ENCODE data around the gene CZIB.
"Not testable (repeated sequence)": the region's sequence is repeated elsewhere in the genome, so short reads cannot be mapped to it uniquely, and the experiment has no call there.

CZIB gene

DNA sequence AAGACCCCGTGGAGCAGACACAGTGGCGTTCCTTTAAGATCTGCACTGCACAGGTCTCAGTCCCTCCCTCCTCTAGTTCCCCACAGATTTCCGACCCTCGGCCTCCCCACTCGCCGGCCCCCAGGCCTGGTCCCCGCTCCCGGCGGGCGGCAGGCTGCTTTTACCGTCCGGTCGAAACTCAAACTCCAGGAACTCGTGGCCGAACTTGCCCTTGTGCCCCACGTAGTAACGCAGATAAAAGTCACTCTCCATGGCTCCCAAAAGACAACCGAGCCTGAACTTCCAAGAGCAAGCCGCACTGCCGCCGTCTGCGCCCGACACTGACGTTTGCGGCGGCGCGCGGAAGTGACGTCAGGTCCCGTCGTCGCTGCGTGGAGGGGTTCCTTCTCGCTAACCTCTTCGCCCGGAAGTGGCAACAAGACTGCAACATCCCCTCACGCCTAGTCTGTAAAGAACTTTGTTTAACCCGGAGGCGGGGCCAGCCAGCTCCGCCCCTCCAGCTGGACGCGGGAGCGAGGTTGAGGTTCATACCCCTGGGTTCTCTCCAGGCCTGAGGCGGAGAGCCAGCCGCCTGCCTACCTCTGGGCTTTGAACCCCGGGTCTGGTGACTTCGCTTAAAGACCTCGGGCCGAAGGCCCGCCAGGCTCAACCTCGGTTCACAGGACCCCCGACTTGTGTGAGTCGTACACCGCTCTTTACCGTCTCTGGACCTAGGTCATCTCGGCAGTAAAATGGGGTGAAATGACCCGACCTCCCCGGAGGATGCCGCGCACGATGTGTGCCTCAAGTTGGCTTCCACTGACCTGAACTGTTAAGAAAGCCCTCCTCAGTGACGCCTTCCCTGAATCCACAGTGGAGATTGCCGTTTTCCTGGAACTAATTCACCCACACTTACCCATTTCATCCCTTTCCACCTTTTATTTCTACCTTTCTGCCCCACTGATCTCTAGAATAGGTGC lies 18.0 kb upstream of the CZIB start, which contains the start of gene MAGOH:
Gene MAGOH (minus strand): TSS at position 322 of the 959 bp plus-strand sequence. CDS start 70 bp downstream, at position 252.
- DNase-seq (ENCODE audit: low spot score): peak; percentile 99

DNA sequence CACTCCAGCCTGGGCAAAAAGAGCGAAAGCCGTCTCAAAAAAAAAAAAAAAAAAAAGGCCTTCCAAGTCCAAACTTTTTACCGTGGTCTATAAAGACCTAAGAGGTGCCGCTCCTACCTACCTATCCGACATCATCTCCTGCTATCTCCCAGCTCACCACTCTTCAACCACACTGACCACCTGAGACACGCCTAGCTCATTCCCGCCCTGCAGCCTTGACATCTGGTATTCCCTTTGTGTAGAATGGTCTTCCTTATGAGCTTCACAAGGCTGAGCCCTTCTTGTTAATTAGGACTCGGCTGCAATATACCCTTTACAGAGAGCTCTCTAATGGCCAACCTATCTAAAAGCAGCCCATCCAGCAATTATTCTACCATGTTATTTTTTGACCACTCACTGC lies 17.2 kb upstream of the CZIB start:
- no peak for DNase-seq (ENCODE audit: low spot score)

DNA sequence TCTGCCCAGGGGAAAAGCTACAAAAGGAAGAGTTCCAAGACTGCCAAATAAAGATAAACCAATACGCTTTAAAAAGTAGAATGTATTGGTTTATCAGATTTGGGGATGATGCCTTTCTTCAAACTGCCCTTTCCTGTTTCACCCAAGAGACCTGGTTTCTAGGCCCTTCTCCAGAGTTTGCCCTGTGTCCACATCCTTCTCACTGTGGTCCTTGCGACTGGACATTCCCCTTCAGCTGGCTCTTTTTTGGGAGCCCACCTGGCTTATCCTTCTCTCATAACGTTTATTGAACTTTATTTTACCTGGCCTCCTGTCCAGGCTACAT lies 490 bp upstream of the CZIB start:
- no peak for DNase-seq (ENCODE audit: low spot score)

DNA sequence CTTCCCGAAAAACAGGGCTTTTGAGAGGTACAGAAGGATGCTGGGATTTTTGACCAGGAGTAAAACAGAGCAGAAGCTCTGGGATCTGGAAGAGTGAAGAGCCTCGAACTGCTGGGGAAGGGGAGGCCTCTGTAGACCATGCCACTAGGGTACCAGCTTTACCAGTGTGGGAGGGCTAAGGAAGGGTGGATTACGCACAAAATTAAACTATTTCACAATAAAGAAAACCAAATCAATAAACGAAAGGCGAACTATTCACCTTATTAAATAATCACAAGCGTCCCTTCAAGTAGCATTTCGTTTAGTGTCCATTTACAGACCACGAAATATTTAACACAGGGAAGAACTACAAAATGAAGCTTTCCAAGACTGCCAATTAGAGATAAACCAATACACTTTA lies 723 bp downstream of the CZIB start:
- no peak for DNase-seq (ENCODE audit: low spot score)

DNA sequence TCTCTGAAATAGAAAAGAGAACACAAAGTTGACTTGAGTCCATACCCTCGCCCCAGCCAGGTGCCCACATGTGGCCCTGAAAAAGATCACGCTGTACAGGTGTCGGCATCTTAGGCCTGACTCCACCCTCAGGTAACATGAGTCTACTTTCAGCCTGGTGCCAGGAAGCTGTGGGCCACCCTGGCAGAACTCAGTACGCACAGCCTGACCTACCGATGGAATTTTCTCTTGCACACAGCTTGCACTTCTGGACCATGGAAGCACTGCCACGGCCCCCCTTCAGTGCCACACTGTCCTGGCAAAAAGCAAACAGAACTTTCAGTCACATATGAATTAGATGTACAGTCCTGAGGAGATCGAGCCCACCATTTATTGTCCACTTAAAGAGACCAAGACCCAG lies 2.2 kb downstream of the CZIB start:
- no peak for DNase-seq (ENCODE audit: low spot score)

DNA sequence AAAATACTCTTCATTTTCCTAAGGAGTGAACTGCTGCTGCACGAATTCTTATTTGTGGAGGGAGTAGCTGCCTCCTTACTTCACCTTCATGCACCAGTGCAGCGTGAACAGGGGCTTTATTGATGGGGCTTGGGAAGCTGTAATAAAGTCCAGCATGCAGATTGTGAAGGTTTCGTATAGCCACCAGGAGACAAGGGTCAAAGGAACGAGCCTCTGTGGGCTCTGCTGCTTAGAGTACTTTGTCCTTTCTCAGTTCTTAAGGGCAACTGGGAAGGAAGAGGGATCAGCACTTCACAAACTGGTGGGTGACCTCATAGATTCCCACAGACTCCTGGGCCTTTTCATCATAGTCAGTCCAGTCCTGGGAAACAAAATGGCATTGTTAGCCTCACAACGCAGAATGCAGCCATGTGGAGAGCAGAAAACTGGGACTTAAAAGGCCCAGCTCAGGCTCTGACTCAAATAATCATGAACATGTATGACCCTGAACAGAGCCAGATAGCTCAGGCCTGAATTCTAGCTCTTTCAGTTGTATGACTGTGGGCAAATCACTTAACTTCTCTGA lies 6.0 kb downstream of the CZIB start:
- no peak for DNase-seq (ENCODE audit: low spot score)

DNA sequence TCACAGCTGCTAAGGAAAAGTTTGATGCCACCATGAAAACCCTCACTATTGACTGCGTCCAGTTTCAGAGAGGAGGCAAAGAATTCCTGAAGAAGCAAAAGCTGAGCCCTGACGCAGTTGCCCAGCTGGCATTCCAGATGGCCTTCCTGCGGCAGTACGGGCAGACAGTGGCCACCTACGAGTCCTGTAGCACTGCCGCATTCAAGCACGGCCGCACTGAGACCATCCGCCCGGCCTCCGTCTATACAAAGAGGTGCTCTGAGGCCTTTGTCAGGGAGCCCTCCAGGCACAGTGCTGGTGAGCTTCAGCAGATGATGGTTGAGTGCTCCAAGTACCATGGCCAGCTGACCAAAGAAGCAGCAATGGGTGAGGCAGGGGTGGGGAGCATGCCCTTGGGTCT lies 9.5 kb downstream of the CZIB start:
- no peak for DNase-seq (ENCODE audit: low spot score)

DNA sequence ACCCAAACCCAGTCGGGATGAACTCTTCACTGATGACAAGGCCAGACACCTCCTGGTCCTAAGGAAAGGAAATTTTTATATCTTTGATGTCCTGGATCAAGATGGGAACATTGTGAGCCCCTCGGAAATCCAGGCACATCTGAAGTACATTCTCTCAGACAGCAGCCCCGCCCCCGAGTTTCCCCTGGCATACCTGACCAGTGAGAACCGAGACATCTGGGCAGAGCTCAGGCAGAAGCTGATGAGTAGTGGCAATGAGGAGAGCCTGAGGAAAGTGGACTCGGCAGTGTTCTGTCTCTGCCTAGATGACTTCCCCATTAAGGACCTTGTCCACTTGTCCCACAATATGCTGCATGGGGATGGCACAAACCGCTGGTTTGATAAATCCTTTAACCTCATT lies 10.1 kb downstream of the CZIB start:
- DNase-seq (ENCODE audit: low spot score): no peak

DNA sequence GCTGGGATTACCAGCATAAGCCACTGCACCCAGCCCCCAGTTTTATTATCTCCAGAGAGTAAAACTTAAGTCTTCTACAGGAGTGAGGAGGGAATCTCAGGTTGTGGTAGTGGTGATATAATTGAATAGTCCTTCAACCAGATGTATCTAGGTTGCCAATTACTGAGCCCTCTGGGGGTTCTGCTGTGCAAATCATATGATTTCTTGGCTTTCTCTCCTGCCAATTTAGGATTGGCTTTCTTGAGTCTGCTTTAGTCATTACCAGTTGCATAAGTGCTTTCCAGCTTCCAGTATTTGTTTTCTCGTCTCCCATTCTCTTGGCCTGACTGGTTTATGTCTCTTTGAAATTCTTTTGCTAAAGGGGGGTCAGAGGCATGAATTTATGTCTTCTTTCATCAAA lies 12.7 kb downstream of the CZIB start:
- peak; percentile 35 for DNase-seq (ENCODE audit: low spot score)

DNA sequence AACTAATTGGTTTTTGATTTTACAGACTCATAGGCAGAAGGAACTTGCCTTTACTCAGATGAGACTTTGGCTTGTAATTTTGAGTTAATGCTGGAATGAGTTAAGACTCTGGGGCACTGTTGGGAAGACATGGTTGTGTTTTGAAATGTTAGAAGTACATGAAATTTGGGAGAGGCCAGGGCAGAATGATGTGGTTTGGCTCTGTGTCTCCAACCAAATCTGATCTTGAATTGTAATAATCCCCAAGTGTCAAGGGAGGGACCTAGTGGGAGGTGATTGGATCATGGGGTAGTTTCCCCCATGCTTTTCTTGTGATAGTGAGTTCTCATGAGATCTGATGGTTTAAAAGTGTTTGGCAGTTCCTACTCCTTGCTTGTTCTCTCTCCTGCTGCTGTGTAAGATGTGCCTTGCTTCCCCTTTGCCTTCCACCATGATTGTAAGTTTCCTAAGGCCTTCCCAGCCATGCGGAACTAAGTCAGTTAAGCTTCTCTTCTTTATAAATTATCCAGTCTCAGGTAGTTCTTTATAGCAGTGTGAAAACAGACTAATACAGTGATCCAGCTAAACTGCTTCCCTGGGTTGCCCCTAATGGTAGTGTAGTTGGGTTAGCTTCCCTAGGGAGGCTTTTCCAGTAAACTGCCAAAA lies 13.6 kb downstream of the CZIB start:
- no peak for DNase-seq (ENCODE audit: low spot score)

DNA sequence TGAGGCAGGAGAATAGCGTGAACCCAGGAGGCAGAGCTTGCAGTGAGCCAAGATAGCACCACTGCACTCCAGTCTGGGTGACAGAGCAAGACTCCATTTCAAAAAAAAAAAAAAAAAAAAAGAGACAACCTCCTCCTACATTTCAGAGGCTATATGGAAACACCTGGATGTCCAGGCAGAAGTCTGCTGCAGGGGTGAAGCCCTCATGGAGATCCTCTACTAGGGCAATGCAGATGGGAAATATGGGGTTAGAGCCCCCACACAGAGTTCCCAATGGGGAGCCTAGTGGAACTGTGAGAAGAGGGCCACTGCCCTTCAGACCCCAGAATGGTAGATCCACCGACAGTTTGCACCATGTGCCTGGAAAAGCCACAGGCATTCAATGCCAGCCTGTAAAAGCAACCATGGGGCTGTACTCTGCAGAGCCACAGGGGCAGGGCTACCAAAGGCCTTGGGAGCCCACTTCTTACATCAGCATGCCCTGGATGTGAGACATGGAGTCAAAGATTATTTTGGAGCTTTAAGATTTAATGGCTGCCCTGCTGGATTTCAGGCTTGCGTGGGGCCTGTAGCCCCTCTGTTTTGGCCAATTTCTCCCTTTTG lies 14.2 kb downstream of the CZIB start:
- DNase-seq (ENCODE audit: low spot score): not testable (repeated sequence)

DNA sequence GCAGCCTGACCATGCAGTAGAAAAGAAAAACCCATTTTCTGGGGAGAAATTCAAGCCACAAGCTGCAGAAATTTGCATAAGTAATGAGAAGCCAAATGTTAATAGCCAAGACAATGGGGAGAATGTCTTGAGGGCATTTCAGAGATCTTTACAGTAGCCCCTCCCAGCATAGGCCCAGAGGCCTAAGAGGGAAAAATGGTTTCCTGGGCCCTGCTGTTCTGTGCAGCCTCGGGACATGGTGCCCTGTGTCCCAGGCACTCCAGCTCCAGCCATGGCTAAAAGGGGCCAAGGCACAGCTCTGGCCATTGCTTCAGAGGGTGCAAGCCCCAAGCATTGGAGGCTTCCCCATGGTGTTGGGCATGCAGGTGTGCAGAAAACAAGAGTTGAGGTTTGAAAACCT lies 14.9 kb downstream of the CZIB start:
- not testable (repeated sequence) for DNase-seq (ENCODE audit: low spot score)

DNA sequence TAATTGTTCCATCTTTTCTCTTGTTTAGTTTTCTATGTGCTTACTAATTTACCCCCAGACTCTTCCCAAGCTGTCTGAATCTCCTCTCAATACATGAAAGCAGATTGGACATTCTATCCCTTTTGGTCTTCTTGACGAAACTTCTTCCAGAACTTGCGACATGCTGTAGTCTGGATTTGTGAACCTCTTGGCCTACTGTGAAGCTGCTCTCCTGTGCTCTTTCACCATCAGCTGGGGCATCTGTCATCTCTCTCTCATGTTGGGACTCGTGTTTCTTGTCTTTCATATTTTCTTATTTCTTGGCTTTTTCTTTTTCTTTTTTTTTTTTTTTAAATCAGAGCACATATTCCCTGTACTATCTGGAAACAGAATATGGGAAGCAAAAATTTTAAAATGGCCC lies 17.0 kb downstream of the CZIB start:
- DNase-seq (ENCODE audit: low spot score): no peak

DNA sequence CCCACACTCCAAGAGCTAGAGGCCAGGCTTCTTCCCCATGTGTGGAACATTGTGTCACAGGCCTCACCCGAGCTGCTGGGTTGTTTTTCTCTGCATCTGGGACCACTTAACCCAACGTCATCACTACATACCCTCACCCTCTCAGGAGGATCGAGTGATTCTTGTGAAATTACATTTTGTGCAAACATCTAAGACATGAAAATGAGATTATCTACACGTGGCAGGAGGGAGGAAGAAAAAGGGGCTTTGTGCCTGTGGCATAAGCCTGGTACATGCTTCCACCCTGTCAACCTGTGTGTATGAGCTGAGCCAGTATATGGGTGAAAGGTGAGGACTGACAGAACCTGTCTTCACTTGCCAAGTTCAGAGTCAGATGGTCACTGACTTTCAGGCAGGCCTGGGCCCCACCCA lies 22.2 kb downstream of the CZIB start:
- DNase-seq (ENCODE audit: low spot score): peak; percentile 67

DNA sequence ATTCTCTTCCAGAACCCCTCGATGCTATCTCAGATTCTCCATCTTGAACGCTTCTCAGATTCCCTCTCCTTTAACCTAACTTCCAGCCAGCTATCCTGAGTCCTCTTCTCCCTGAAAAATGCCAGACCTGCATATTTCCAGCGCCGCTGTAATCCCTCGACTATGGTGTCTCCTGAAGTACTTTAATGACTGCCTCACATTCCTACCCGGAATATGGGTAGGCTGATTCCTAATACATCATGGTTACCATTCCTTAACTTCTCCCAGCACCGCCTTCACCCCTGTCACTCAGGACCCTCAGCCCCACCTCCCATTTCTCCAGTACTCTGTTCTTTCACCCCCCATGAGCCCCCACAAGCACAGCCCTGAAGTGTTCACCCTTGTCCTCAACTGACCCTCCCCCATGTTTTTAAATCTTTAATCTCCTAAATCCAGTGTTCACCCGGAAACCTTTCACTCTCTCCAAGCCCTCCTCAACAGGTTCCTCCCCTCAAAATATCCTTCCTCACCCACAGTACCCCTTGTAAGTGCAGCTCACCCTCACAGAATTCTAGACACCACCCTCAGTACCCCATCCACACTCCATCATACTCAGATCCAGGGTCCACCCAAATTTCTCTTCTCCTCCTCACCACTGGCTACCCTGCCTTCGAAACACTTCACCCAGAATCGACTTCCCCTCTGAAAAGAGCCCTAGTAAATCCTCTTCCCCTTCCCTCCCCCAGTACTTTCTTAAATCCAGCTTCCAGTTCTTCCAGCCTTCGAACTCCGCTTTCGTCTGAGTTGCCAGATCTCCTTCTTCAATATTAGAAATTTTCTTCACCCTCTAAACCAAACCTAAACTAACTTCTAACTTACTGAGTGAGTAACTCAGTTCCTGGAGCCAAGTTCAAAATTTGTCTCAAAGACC lies 22.9 kb downstream of the CZIB start:
- peak; percentile 51 for DNase-seq (ENCODE audit: low spot score)

DNA sequence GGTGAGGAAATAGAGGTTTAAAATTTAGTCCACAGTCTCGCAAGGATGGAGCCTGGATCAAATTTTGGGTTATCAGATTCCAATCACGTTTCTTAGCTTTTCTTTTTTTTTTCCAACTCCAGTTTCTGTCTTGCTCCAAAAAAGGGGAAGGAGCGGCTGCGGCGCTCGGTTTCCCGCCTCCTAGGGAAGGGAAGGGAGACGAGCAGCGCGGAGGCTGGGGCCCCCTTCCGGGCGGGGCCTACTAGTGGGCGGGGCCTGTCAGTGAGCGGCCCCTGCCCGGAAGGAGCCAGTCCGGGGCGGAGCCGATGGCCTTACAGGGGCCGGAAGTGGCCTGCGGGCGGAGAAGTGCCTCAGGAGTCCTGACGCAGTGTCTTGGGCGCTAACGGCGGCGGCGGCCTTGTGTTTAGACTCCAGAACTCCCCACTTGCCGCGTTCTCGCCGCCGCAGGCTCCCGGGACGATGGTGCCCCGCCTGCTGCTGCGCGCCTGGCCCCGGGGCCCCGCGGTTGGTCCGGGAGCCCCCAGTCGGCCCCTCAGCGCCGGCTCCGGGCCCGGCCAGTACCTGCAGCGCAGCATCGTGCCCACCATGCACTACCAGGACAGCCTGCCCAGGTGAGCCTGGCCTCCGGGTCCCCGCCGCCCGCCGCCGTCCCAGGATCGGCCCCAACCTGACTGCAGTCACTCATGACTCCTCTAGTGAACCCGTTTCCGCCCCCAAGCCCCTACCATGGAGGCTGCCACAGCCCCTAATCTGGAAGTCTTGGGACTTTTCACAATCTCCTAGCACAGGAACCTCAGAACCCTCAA lies 23.7 kb downstream of the CZIB start, which contains the start of gene CPT2:
Gene CPT2 (plus strand): TSS at position 340 of the 806 bp plus-strand sequence. CDS start 120 bp downstream, at position 460.
- peak; percentile 99 for DNase-seq (ENCODE audit: low spot score)

DNA sequence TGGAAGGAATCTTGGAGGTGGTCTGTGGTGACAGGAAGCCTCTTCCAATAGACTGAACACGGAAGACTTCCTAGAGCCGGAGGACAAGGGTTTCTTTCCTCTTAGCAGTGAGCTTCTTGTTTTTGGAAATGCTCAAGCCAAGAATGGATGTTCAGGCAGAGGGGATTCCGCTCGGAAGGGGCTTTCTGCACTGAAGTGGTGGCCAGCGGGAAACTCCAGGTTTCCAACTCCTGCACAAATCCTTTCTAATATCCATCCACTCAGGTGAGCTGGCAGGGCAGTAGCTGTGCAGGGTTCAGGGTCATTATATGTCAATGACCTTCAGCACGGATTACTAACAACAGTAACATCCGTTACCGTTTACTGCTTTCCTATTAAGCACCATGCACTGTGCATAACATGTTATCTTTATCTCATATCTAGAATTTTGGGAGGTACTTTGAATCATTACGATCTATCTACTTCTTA lies 24.4 kb downstream of the CZIB start:
- DNase-seq (ENCODE audit: low spot score): no peak

DNA sequence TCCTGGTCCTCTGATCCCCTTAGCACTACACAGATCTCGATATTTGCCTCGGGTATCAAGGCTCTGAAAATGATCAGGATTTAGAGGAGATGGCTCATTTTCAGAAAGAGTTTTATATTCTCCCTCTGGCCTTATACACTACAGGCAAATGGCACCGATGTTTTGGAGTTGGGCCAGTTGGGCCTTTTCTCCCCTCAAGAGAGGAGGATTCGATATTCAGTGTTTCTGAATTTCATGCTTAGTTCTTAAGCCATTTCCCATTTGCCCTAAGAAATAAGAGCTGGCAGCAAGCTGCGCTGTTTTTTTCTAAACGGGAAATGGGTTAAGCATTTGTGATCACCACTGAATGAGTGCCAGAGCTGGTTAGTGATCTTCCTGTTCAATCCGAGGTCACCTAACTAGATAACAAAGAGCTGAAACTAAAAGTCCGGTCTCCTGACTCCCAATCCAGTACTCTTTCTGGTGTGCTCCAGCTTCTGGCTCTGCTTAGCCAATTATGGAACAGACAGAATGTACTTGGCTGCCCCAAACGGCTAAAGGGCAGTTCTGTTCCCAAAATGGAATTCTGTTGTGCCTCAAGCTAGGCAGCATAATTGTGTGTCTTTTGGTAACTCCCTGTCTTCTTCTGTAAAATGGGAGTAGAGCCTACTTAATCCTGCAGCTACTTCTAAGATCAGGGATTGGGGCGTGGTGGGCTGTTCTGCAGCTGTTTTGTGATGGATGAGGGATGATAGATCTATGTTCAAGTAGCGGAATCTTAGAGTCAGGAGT lies 25.0 kb downstream of the CZIB start:
- no peak for DNase-seq (ENCODE audit: low spot score)

DNA sequence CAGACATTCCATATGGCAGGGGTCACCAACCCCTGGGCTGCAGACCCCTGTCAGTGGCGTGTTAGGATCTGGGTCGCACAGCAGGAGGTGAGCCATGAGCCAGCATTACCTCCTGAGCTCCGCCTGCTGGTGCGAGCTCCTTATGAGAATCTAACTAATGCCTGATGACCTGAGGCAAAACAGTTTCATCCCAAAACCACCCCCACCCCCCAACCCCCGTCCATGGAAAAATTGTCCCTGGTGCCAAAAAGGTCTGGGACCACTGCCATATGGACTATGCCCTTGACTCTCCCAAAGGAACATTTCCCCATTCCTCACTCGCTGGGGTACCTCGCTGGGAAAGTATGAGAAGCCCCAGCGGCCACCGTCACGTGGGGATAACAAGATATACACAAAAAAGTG lies 30.2 kb downstream of the CZIB start:
- no peak for DNase-seq (ENCODE audit: low spot score)

DNA sequence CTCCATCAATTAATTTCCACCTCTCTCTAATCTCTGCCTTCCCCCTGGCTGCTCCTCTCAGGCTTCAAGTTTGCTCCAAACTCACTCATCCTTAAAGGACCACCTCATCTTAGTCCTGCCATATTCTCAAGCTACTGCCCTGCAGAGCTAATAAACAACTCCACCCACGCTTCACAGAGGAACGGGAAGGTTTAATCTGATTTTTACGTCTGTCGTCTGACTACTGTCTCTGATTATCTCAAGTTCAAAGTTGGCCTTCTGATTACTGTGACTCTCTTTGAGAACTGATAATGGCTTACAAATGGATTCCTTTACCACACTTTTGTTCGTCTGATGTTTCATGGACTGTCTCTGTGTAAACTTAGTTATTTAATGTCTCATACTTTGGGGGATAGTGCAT lies 31.4 kb downstream of the CZIB start:
- no peak for DNase-seq (ENCODE audit: low spot score)

Data from AG20443 (cell line).